ENCODE measurements around the gene PCBP3. TPM values are rescaled to one million over a fixed set of nuclear protein-coding genes. Genes with fewer than 3 reads are reported as not detected.

The PCBP3 gene
- total and polyA plus RNA-seq, 10 of the 15 experiments (the other 5 are each of a cell fraction or from before 2014, with no cell fraction given): 0.09 to 1.3 (median 0.46) TPM; not detected in 3

DNA sequence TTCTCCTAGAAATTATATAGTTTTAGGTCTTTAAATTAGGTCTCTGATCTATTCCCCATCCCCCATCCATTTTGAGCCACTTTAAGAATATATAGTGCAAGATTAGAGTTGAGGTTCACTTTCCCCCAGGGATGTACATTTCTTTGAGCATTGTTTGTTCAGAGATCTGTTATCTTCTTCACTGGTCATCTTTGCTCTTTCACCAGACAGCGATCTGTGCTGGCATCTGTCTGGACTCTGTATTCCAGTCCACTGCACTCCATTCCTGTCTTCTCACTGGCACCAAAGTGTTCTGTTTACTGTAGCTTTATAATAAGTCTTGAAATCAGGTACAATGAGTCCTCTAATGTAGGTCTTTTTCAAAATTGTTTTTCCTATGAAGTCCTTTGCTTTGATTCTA is 112.5 kb downstream of the PCBP3 start (continued):
- TF ChIP-seq, protein P1, sequence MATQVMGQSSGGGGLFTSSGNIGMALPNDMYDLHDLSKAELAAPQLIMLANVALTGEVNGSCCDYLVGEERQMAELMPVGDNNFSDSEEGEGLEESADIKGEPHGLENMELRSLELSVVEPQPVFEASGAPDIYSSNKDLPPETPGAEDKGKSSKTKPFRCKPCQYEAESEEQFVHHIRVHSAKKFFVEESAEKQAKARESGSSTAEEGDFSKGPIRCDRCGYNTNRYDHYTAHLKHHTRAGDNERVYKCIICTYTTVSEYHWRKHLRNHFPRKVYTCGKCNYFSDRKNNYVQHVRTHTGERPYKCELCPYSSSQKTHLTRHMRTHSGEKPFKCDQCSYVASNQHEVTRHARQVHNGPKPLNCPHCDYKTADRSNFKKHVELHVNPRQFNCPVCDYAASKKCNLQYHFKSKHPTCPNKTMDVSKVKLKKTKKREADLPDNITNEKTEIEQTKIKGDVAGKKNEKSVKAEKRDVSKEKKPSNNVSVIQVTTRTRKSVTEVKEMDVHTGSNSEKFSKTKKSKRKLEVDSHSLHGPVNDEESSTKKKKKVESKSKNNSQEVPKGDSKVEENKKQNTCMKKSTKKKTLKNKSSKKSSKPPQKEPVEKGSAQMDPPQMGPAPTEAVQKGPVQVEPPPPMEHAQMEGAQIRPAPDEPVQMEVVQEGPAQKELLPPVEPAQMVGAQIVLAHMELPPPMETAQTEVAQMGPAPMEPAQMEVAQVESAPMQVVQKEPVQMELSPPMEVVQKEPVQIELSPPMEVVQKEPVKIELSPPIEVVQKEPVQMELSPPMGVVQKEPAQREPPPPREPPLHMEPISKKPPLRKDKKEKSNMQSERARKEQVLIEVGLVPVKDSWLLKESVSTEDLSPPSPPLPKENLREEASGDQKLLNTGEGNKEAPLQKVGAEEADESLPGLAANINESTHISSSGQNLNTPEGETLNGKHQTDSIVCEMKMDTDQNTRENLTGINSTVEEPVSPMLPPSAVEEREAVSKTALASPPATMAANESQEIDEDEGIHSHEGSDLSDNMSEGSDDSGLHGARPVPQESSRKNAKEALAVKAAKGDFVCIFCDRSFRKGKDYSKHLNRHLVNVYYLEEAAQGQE (IDR thresholded peaks at IDR 0.05; ENCODE audit: low read depth, low read length): no peak
- TF ChIP-seq CREM (IDR thresholded peaks at IDR 0.05; ENCODE audit: low read depth) (no peak), STAT1 (conservative IDR thresholded peaks at IDR 0.05) (no peak)

DNA sequence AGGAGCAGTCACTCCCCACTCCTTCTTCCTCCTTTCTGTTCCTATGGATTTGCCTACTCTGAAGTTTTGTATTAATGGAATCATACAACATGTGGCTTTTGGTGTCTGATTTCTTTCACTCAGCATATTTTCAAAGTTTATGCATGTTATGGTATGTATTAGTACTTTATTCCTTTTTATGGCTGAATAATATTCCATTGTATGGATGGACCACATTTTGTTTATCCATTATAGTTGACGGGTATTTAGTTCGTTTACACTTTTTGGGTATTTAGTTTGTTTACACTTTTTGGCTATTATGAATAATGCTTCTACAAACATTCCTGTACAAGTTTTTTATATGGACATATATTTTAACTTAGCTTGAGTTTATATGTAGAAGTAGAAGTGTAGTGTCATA is 113.1 kb downstream of the PCBP3 start:
- H3K4me2 ChIP-seq (ENCODE audit: control insufficient read depth, insufficient read depth): no peak overlapping the region
- no peaks in the 10 kb centered on the region for H3K79me2 ChIP-seq (ENCODE audit: control insufficient read depth, insufficient read depth, low read length)
- 97% methylated on average over 2 of the region's 2 CpGs for WGBS (ENCODE audit: insufficient coverage, insufficient replicate concordance, low lambda C conversion rate, missing lambda C conversion rate)
- H2AFZ ChIP-seq (ENCODE audit: control insufficient read depth, low read depth, low read length): no peak overlapping the region
- SMC1A ChIA-PET (ENCODE audit: uncharacterized antibody, unreplicated experiment): no interaction called here
- RAD21 ChIA-PET (ENCODE audit: unreplicated experiment): no interaction called here
- H3K4me1 ChIP-seq (ENCODE audit: control insufficient read depth, insufficient read depth, low read length): no peaks in the 10 kb centered on the region
- no peak overlapping the region for H3K4me3 ChIP-seq
- CTCF ChIA-PET: no interaction called here
- no TSS peak for BruUV-seq (replicated peaks)
- in situ Hi-C loops (cut with MboI): no loop called here
- H3K27ac ChIP-seq (ENCODE audit: control insufficient read depth, insufficient read depth): no peak overlapping the region
- intact Hi-C loops (cut with micrococcal nuclease; ENCODE audit: unreplicated experiment): no loop called here
- FAIRE-seq (no peak), ATAC-seq (no peak), DNase-seq (ENCODE audit: low read depth, low spot score) (no peak)
- POLR2A ChIA-PET: no interaction called here
- H3K9me3 ChIP-seq (replicated peaks; ENCODE audit: control insufficient read depth, insufficient read depth, low read length): no peaks in the 10 kb centered on the region; the same call in 2 of the 3 replicates
- no peak overlapping the region for H3K9ac ChIP-seq (ENCODE audit: control insufficient read depth, insufficient read depth, low read length)
- H4K20me1 ChIP-seq (ENCODE audit: control insufficient read depth, insufficient read depth): no peaks in the 10 kb centered on the region
- no peaks in the 10 kb centered on the region for H3K36me3 ChIP-seq (ENCODE audit: control insufficient read depth in 2 of 2, insufficient read depth in 2 of 2, low read length in 1 of 2)
- no peaks in the 10 kb centered on the region for H3K27me3 ChIP-seq (replicated peaks in 1 of 2; ENCODE audit: control insufficient read depth in 2 of 2, insufficient read depth in 2 of 2, low read length in 1 of 2)
- TF ChIP-seq LARP7 (IDR thresholded peaks at IDR 0.05) (no peak), ZNF207 (IDR thresholded peaks at IDR 0.05; ENCODE audit: borderline replicate concordance) (no peak), NFYA (IDR thresholded peaks at IDR 0.05; ENCODE audit: borderline replicate concordance, low read depth, low read length) (no peak), HDGF (IDR thresholded peaks at IDR 0.05) (no peak), IRF4 (IDR thresholded peaks at IDR 0.05; ENCODE audit: low read depth, low read length) (no peak), RB1 (IDR thresholded peaks at IDR 0.05; ENCODE audit: borderline replicate concordance) (no peak), EGR1 (IDR thresholded peaks at IDR 0.05; ENCODE audit: borderline replicate concordance in 1 of 2, low read depth in 2 of 2, low read length in 2 of 2) (no peak)
- TF ChIP-seq, protein P2, sequence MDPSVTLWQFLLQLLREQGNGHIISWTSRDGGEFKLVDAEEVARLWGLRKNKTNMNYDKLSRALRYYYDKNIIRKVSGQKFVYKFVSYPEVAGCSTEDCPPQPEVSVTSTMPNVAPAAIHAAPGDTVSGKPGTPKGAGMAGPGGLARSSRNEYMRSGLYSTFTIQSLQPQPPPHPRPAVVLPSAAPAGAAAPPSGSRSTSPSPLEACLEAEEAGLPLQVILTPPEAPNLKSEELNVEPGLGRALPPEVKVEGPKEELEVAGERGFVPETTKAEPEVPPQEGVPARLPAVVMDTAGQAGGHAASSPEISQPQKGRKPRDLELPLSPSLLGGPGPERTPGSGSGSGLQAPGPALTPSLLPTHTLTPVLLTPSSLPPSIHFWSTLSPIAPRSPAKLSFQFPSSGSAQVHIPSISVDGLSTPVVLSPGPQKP (IDR thresholded peaks at IDR 0.05; ENCODE audit: low read depth, low read length): no peak
- TF ChIP-seq, protein P3, sequence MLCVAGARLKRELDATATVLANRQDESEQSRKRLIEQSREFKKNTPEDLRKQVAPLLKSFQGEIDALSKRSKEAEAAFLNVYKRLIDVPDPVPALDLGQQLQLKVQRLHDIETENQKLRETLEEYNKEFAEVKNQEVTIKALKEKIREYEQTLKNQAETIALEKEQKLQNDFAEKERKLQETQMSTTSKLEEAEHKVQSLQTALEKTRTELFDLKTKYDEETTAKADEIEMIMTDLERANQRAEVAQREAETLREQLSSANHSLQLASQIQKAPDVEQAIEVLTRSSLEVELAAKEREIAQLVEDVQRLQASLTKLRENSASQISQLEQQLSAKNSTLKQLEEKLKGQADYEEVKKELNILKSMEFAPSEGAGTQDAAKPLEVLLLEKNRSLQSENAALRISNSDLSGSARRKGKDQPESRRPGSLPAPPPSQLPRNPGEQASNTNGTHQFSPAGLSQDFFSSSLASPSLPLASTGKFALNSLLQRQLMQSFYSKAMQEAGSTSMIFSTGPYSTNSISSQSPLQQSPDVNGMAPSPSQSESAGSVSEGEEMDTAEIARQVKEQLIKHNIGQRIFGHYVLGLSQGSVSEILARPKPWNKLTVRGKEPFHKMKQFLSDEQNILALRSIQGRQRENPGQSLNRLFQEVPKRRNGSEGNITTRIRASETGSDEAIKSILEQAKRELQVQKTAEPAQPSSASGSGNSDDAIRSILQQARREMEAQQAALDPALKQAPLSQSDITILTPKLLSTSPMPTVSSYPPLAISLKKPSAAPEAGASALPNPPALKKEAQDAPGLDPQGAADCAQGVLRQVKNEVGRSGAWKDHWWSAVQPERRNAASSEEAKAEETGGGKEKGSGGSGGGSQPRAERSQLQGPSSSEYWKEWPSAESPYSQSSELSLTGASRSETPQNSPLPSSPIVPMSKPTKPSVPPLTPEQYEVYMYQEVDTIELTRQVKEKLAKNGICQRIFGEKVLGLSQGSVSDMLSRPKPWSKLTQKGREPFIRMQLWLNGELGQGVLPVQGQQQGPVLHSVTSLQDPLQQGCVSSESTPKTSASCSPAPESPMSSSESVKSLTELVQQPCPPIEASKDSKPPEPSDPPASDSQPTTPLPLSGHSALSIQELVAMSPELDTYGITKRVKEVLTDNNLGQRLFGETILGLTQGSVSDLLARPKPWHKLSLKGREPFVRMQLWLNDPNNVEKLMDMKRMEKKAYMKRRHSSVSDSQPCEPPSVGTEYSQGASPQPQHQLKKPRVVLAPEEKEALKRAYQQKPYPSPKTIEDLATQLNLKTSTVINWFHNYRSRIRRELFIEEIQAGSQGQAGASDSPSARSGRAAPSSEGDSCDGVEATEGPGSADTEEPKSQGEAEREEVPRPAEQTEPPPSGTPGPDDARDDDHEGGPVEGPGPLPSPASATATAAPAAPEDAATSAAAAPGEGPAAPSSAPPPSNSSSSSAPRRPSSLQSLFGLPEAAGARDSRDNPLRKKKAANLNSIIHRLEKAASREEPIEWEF (IDR thresholded peaks at IDR 0.05; ENCODE audit: insufficient replicate concordance, low read depth, low read length): no peak
- TF ChIP-seq, protein P4, sequence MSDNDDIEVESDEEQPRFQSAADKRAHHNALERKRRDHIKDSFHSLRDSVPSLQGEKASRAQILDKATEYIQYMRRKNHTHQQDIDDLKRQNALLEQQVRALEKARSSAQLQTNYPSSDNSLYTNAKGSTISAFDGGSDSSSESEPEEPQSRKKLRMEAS (IDR thresholded peaks at IDR 0.05; ENCODE audit: low read depth, low read length): no peak

Data from GM12878 (cell line).